ENCODE results near the gene RSPH9. TPM values are rescaled to one million over a fixed set of nuclear protein-coding genes. Genes with fewer than 3 reads are reported as not detected.

The RSPH9 gene
- total RNA-seq, 4 donors from 2014 or later = 0.24 to 0.57 TPM; not detected in 2

DNA sequence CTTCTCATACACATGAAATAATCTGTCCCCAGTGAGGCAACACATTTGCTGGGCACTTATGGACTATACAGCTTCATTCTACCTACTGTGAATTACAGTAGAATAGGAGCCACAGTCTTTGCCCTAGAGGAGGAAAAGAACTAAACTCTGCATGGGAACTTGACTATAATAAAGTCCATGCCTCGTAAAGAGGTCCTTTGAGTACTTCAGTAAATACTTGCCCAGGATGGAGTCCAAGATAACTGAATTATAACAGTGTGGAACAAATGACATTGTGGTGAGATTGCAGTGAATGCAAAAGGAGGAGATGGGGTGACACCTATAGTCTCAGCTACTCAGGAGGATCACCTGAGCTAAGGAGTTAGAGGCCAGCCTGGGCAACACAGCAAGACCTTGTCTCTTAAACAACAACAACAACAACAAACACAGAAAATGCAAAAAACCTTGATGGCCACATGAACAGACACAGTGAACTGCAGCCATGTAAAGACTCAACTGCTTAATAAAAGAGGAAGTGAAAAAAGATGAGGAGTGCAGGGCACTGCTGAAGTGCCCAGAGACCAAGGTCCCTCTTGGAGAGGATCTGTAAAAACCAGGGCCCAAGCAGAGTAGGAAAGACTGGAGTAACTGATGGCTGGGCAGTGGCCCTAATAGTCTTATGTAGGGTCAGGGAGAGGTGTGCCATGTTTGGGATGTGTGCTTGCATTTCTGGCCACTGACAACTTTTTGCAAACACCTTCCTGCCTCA lies 39.0 kb downstream of the RSPH9 start:
- TF ChIP-seq CTCF (IDR thresholded peaks at IDR 0.05) (no peak), EP300 (IDR thresholded peaks at IDR 0.05) (no peak), POLR2A (IDR thresholded peaks at IDR 0.05) (no peak), POLR2AphosphoS5 (IDR thresholded peaks at IDR 0.05) (no peak)
- no peak for DNase-seq (ENCODE audit: low spot score in 2 of 2)
- Histone ChIP-seq H3K27me3 (no peaks in the 10 kb centered on the region), H3K4me1 (peaks cover 21% of the 10 kb centered on the region), H3K27ac (no peak overlapping the region), H3K4me3 (no peak overlapping the region), H3K36me3 (peaks cover 22% of the 10 kb centered on the region), H3K9me3 (no peaks in the 10 kb centered on the region)
- WGBS = 88% methylated on average over 1 of the region's 1 CpG

DNA sequence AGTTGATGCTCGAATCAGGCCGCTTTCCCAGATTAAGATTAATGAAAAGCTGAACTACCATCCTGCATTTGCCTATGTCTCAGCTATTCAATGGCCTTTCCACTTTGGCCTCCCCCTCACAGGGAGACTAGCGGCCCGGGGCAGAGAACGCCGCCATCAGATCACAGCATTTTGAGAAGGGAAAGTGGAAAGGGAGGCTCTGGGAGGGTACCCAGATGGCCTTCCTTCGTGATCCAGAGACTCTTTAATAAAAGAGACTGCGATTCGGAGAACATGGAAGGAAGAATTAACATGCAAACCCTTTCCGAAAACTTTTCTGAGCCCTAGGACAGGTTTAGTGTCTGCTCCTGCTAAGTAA lies 42.2 kb downstream of the RSPH9 start:
- peaks cover 21% of the 10 kb centered on the region for H3K4me1 ChIP-seq
- no peaks in the 10 kb centered on the region for H3K9me3 ChIP-seq
- H3K4me3 ChIP-seq = peak overlapping the region; percentile 90
- peaks cover 6% of the 10 kb centered on the region for H3K27me3 ChIP-seq
- H3K27ac ChIP-seq = peak overlapping the region; percentile 76
- no peak for DNase-seq (ENCODE audit: low spot score in 2 of 2)
- H3K36me3 ChIP-seq = no peaks in the 10 kb centered on the region
- no peak for TF ChIP-seq CTCF (IDR thresholded peaks at IDR 0.05)
- TF ChIP-seq POLR2A (IDR thresholded peaks at IDR 0.05) = no peak
- no peak for TF ChIP-seq POLR2AphosphoS5 (IDR thresholded peaks at IDR 0.05)
- TF ChIP-seq EP300 (IDR thresholded peaks at IDR 0.05) = no peak
- WGBS = 12% methylated on average over 10 of the region's 10 CpGs

DNA sequence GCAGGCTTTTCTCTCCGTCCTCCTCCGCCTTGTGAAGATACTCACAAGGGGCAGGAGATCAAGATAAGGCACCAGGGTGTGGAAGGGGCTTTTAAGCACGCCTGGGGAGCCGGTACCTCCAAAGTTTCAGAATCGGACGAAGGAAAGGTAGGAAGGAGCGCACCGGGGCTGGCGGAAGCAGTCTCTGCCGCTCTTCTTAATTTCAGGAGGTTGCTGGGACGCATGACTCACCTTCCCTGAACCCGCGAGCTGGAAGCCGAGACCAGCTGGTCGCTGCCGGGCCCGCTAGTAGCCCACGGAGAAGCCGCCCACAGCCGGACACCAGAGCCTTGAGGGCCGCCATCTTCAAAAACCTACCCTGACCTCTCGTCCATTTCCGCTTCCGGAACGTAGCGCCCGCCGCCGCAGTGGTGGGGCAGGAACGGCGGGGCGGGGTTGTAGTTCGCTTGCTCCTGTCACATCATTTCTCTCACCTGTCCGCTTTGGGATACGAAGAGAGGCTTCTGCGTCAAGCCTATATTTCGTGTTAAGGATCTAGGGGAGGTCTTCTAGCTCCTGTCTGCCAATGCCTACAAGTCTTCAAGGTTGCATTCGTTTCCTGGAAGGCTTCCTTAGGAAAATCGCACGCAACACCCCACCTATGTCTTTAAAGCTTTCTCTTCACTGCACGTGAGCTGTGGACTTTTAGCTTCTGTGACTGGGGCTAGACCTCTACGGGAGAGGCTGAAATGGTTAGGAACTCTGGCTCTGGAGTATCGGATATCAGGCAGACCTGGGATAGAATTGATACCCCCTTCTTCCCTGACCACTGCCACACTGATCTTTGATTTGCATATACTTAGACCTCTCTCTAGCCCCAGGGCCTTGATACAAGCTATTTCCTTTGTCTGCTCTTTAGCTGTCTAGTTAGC lies 42.9 kb downstream of the RSPH9 start, which contains the start of gene MRPS18A:
MRPS18A (minus strand) TSS at position 355 of the 911 bp plus-strand sequence; CDS start at position 343, 12 bp downstream.
- peak within 1 kb of the TSS; percentile 90 for H3K4me3 ChIP-seq
- no peaks in the 10 kb centered on the region for H3K9me3 ChIP-seq
- peaks cover 12% of the 10 kb centered on the region for H3K27me3 ChIP-seq
- DNase-seq (ENCODE audit: low spot score in 2 of 2) = peak; percentile 89 to 91
- no peaks in the 10 kb centered on the region for H3K36me3 ChIP-seq
- H3K4me1 ChIP-seq = peaks cover 20% of the 10 kb centered on the region
- WGBS = 1% methylated on average over 33 of the region's 43 CpGs
- H3K27ac ChIP-seq = peak within 1 kb of the TSS; percentile 76
- TF ChIP-seq POLR2A (IDR thresholded peaks at IDR 0.05) (peak in 1 of 2 donors; percentile 35), POLR2AphosphoS5 (IDR thresholded peaks at IDR 0.05) (peak in 1 of 3 donors; percentile 21), EP300 (IDR thresholded peaks at IDR 0.05) (no peak)

- Histone ChIP-seq H3K4me1 (peaks cover 18% of the 10 kb centered on the region), H3K9me3 (no peaks in the 10 kb centered on the region), H3K27ac (no peak overlapping the region), H3K27me3 (peaks cover 18% of the 10 kb centered on the region), H3K4me3 (no peak overlapping the region), H3K36me3 (no peaks in the 10 kb centered on the region)
- TF ChIP-seq POLR2AphosphoS5 (IDR thresholded peaks at IDR 0.05) (no peak), EP300 (IDR thresholded peaks at IDR 0.05) (no peak), POLR2A (IDR thresholded peaks at IDR 0.05) (no peak), CTCF (IDR thresholded peaks at IDR 0.05) (no peak)
- DNase-seq (ENCODE audit: low spot score in 2 of 2) = no peak
- WGBS = 84% methylated on average over 2 of the region's 2 CpGs
Observed at GRCh38 chr6:43689421-43689820, 44.6 kb downstream of the RSPH9 start.

DNA sequence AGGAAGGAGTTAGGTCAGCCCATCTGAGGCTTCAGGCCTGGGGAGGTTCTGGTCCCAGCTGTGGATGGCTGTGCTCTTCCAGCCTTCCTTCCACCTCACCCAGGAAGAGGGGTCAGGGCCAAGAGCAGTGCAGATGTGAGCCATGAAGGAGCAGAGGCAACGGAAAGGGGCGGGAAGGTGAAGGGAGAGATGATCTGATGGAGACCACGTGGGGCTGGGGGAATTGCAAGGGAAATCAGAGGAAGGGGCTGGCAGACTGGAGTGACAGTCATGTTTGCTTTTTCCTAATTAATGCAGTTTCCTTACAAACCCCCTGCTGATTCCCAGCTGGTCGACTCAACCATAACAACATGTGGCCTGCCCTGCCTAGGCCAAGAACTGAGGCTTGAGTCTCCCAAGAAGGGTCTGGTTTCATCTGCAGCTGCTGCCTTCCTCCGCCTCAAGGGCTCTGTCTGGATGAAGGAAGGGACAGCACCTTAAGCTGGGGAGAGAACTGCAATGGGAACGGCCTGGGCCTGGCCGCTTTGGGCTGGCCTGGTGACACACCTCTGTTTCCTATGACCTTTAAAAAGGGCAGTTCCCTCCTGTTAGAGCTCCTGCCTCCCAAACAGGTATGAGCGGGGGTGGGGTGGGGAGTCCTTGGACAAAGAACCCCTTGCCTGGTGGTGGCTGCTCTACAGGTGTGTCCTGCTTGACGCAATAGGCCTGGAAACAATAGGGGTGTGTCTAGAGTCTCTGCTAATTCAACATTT lies 50.6 kb downstream of the RSPH9 start:
- Histone ChIP-seq H3K9me3 (no peaks in the 10 kb centered on the region), H3K27me3 (peaks cover 18% of the 10 kb centered on the region), H3K4me3 (no peak overlapping the region), H3K4me1 (peaks cover 19% of the 10 kb centered on the region), H3K36me3 (no peaks in the 10 kb centered on the region), H3K27ac (peak overlapping the region; percentile 20)
- DNase-seq (ENCODE audit: low spot score in 2 of 2) = no peak
- TF ChIP-seq EP300 (IDR thresholded peaks at IDR 0.05) (no peak), CTCF (IDR thresholded peaks at IDR 0.05) (no peak), POLR2AphosphoS5 (IDR thresholded peaks at IDR 0.05) (no peak)
- 70% methylated on average over 8 of the region's 9 CpGs for WGBS

Measured in suprapubic skin (tissue), 4 donors.